Stimulated activated CD4-positive, alpha-beta T cell treated with anti-CD3 and anti-CD28 coated beads, Interleukin-15, amount 100 ng/mL, for 24 hours (primary cell): Measurements from ENCODE around the gene RAD51B.
"Not testable (repeated sequence)": the region's sequence is repeated elsewhere in the genome, so short reads cannot be mapped to it uniquely, and the experiment has no call there.

Source experiments
- DNase-seq: peaks from one replicate; pipeline ENCODE4 v3.0.0-alpha.2; 2020

Gene RAD51B

GRCh38 chr14:68219407-68219806, 399.8 kb downstream of the RAD51B start:
- DNase-seq: no peak

- DNase-seq: not testable (repeated sequence)
These were observed 401.5 kb downstream of the RAD51B start for GRCh38 chr14:68221046-68221445.

- no peak for DNase-seq
These were observed 402.6 kb downstream of the RAD51B start for GRCh38 chr14:68222154-68222553.

- no peak for DNase-seq
These were observed 403.1 kb downstream of the RAD51B start for GRCh38 chr14:68222726-68223125.

- no peak for DNase-seq
These were observed 404.1 kb downstream of the RAD51B start for GRCh38 chr14:68223631-68224030.

- DNase-seq: no peak
These were observed 405.7 kb downstream of the RAD51B start for GRCh38 chr14:68225321-68225720.

GRCh38 chr14:68226523-68226922, 406.9 kb downstream of the RAD51B start:
- DNase-seq: no peak

GRCh38 chr14:68228656-68229055, 409.1 kb downstream of the RAD51B start:
- DNase-seq: no peak

- peak; percentile 21 for DNase-seq
These were observed 410.0 kb downstream of the RAD51B start for GRCh38 chr14:68229423-68230100.

- DNase-seq: no peak
These were observed 410.8 kb downstream of the RAD51B start for GRCh38 chr14:68230202-68230949.

- no peak for DNase-seq
These were observed 411.6 kb downstream of the RAD51B start for GRCh38 chr14:68230950-68231717.

- no peak for DNase-seq
These were observed 412.3 kb downstream of the RAD51B start for GRCh38 chr14:68231898-68232297.

GRCh38 chr14:68232300-68233055, 412.9 kb downstream of the RAD51B start:
- DNase-seq: peak; percentile 57

- DNase-seq: no peak
These were observed 413.7 kb downstream of the RAD51B start for GRCh38 chr14:68233101-68233784.

GRCh38 chr14:68234101-68234905, 414.7 kb downstream of the RAD51B start:
- DNase-seq: no peak

GRCh38 chr14:68235011-68235410, 415.4 kb downstream of the RAD51B start:
- DNase-seq: no peak

GRCh38 chr14:68236582-68237458, 417.2 kb downstream of the RAD51B start:
- no peak for DNase-seq

- no peak for DNase-seq
These were observed 419.0 kb downstream of the RAD51B start for GRCh38 chr14:68238551-68238950.

- DNase-seq: no peak
These were observed 419.4 kb downstream of the RAD51B start for GRCh38 chr14:68238976-68239375.
